ENCODE data around the gene ZCCHC18.

Gene ZCCHC18

GRCh38 chrX:104151037-104151436 lies 38.7 kb downstream of the ZCCHC18 start:
- Histone ChIP-seq H3K79me2 (no peaks in the 10 kb centered on the region), H3K4me2 (ENCODE audit: low read length) (no peak overlapping the region), H2AFZ (no peak overlapping the region), H3K9ac (no peak overlapping the region), H3K4me1 (no peaks in the 10 kb centered on the region), H3K27ac (no peak overlapping the region), H3K36me3 (ENCODE audit: control insufficient read depth, insufficient read depth, low read length) (no peaks in the 10 kb centered on the region), H3K4me3 (ENCODE audit: low read depth, low read length) (no peak overlapping the region), H3K27me3 (ENCODE audit: control insufficient read depth, insufficient read depth, low read length) (no peaks in the 10 kb centered on the region), H3K9me3 (ENCODE audit: control insufficient read depth, low read length) (no peaks in the 10 kb centered on the region)
- TF ChIP-seq, protein P1, sequence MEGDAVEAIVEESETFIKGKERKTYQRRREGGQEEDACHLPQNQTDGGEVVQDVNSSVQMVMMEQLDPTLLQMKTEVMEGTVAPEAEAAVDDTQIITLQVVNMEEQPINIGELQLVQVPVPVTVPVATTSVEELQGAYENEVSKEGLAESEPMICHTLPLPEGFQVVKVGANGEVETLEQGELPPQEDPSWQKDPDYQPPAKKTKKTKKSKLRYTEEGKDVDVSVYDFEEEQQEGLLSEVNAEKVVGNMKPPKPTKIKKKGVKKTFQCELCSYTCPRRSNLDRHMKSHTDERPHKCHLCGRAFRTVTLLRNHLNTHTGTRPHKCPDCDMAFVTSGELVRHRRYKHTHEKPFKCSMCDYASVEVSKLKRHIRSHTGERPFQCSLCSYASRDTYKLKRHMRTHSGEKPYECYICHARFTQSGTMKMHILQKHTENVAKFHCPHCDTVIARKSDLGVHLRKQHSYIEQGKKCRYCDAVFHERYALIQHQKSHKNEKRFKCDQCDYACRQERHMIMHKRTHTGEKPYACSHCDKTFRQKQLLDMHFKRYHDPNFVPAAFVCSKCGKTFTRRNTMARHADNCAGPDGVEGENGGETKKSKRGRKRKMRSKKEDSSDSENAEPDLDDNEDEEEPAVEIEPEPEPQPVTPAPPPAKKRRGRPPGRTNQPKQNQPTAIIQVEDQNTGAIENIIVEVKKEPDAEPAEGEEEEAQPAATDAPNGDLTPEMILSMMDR (IDR thresholded peaks at IDR 0.05): no peak

GRCh38 chrX:104156630-104157529 lies 44.6 kb downstream of the ZCCHC18 start, which contains the start of gene SLC25A53:
Gene SLC25A53, minus strand, starts transcription at chrX:104157009. Its CDS starts 51,752 bp downstream, at chrX:104105257.
- peak within 1 kb of the TSS; percentile 73 for H3K4me2 ChIP-seq (ENCODE audit: low read length)
- no peaks in the 10 kb centered on the region for H3K27me3 ChIP-seq (ENCODE audit: control insufficient read depth, insufficient read depth, low read length)
- H3K4me1 ChIP-seq: no peaks in the 10 kb centered on the region
- H3K27ac ChIP-seq: peak within 1 kb of the TSS; percentile 94
- no peaks in the 10 kb centered on the region for H3K36me3 ChIP-seq (ENCODE audit: control insufficient read depth, insufficient read depth, low read length)
- peak within 1 kb of the TSS; percentile 81 for H2AFZ ChIP-seq
- TF ChIP-seq, protein P1 (IDR thresholded peaks at IDR 0.05): no peak
- H3K4me3 ChIP-seq (ENCODE audit: low read depth, low read length): peak within 1 kb of the TSS; percentile 76
- no peak within 1 kb of the TSS for H3K9ac ChIP-seq
- no peaks in the 10 kb centered on the region for H3K9me3 ChIP-seq (ENCODE audit: control insufficient read depth, low read length)
- no peaks in the 10 kb centered on the region for H3K79me2 ChIP-seq
